Amygdala (tissue), 56 donors: ENCODE results near the gene NR2F6.

Experiments used
- DNase-seq, 56 donors: peaks; one replicate each; lab custom pipeline; 2025; lab: John Stamatoyannopoulos, UW

NR2F6 gene

DNA sequence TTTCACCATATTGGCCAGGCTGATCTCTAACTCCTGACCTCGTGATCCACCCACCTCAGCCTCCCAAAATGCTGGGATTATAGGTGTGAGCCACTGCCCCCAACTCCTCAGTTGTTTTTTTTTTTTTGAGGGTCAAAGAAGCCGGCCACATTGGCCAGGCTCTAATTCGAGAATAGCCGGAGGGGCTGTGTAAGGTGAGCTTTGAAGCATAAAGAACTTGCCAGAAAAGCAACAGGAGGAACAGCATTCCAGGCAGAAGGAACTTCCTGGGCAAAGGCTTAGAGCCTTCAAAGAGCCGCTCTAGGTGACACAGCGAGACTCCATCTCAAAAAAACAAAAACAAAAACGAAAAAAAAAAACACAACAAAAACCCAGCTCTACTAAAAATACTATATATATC, 20.3 kb upstream of the NR2F6 start:
- DNase-seq, result no peak

- DNase-seq, result no peak
These were observed 18.9 kb upstream of the NR2F6 start, which contains the start of gene USHBP1 for GRCh38 chr19:17264641-17264979. USHBP1 (minus strand) TSS chr19:17264745; CDS start chr19:17264299, 446 bp downstream.

GRCh38 chr19:17263712-17264640, 18.3 kb upstream of the NR2F6 start:
- DNase-seq, result no peak

DNA sequence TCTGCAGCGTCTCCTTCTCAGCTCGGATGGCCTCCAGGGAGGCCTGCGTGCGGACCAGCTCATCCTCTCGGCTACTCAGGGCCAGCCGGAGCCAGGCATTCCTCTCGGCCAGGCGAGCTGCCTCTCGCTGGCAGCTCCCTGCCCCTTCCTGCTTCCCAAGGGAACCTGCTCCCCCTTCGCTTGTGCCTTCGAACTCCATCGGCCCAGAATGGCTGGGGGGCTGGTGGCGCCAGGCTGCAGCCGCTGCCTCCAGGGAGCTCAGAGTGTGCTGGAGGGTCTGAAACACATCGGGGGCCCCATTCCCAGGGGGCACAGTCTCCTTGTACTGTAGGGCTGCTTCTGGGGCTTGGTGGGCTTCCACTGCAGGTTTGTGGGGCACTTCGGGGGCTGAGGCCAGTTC, 16.8 kb upstream of the NR2F6 start:
- DNase-seq, result no peak

- DNase-seq, result peak in 30 of 56 donors; percentile 4 to 72 (median 22)
These were observed 15.2 kb upstream of the NR2F6 start for GRCh38 chr19:17260842-17261325.

DNA sequence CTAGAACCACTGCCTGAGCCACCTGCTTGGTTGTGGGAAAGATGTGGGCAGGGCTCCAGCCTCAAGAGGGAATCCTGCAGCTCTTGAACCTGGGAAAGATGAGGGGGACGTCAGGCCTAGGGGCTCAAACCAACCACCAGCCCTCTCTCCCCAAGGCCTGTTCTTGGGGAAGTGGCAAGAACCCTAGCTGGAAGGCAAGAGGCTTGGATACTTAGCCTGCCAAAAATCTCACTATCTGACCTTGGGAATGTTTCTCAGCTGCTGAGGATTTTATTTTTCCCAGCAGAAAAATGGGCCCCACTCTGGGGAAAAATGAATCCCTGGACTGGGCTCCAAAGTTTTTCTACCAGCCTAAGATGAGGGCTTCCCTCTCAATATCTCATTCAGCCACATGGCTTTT, 14.2 kb upstream of the NR2F6 start:
- no peak for DNase-seq

DNA sequence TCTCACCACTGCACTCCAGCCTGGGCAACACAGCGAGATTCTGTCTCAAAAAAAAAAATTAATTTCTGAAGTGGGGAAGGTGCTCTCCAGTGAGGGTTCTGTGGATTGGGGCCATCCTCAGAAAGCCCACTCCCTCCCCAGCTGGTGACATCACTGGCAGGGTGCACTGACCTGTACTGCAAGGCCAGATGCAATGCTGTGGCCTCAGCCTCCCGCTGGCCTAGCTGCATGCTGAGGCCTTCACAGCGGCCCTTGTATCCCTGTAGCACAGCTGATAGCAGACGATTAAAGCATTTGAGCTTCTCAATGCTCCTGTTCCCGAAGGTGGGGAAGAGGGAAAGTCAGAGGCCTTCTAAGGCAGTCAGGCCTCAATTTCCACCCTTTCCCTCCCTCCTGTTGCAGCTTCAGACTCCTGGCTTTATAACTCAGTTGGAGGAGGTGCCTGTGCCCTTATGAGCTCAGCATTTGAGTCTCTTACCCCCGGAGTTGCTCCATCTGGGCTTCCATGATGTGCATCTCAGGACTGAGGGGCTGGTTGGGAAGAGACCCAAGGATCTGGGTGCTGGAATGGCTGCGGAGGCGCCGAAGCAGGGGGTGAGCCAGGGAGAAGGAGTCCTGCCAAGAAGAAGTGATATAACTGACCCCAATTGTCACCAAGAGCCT, 13.5 kb upstream of the NR2F6 start:
- no peak for DNase-seq

GRCh38 chr19:17256130-17256529, 10.4 kb upstream of the NR2F6 start:
- no peak for DNase-seq

DNA sequence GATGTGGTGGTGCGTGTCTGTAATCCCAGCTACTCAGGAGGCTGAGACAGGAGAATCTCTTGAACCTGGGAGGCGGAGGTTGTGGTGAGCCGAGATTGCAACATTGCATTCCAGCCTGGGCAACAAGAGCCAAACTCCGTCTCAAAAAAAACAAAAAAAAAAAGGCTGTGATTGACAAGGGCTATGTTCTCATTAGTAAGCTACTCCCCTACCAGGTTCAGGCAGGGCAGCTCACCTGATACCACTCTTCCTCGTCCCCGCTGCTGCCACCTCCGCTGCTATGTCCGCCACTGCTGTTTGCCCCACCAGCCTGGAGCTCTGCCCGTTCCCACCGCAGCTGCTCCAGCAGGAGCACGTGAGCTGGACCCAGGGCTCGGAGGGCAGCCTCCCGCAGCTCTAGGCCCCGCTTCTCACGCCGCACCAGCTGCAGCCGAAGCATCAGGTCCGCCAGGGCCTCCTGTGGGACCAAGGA, 9.5 kb upstream of the NR2F6 start:
- DNase-seq, result no peak

DNA sequence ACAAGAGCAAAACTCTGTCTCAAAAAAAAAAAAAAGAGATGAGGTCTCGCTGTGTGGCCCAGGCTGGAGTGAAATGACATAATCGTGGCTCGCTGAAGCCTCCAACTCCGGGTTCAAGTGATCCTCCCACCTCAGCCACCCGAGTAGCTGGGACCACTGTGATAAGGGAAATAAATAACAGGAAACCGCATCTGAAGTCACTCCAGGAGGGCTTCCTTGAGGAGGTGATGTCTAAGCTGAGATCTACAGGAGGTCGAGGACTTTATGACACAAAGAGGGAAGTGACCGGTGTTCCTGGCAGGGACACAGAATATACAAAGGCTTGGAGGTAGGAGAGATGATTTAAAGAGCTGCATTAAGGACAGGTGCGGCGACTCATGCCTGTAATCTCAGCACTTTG, 8.9 kb upstream of the NR2F6 start:
- DNase-seq, result no peak

- no peak for DNase-seq
These were observed 4.3 kb upstream of the NR2F6 start for GRCh38 chr19:17249887-17250548.

- DNase-seq, result no peak
These were observed 2.5 kb upstream of the NR2F6 start for GRCh38 chr19:17248011-17248776.

DNA sequence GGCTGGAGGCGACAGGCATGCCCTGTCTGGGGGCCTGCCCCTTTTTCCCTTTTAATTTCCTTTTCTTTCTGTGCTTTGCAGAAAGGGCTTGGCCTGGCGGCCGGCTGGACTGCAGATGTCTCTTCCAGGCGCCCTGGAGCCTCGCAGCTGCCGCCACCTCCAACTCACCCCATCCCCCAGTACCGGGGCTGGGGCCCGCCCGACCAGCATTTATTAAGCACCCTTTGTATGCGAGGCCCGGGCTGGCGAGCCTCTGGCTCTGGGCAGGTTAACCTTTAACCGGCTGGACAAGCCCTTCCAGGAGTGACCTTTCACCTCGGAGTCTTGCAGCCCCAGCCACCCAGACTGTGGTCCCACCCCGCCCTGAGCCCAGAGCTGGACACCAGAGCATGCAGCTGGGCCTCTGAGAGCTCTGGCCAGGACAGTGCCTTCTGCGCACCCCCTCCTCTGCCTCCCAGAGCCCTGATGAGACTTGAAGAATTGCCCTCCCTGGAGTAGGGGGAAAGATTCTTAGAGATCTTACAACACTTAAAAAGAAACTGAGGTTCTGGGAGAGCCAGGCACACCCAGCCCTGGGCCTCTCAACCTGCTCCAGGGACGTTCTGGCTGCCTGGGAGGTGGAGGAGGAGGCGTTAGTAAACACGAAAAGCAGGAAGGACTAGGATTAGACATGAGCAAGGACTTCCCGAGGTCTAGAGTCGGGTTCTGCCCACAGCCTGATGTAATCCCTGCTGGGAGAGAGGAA, 1.1 kb upstream of the NR2F6 start:
- DNase-seq, result peak in 7 of 56 donors; percentile 15 to 51 (median 38)

DNA sequence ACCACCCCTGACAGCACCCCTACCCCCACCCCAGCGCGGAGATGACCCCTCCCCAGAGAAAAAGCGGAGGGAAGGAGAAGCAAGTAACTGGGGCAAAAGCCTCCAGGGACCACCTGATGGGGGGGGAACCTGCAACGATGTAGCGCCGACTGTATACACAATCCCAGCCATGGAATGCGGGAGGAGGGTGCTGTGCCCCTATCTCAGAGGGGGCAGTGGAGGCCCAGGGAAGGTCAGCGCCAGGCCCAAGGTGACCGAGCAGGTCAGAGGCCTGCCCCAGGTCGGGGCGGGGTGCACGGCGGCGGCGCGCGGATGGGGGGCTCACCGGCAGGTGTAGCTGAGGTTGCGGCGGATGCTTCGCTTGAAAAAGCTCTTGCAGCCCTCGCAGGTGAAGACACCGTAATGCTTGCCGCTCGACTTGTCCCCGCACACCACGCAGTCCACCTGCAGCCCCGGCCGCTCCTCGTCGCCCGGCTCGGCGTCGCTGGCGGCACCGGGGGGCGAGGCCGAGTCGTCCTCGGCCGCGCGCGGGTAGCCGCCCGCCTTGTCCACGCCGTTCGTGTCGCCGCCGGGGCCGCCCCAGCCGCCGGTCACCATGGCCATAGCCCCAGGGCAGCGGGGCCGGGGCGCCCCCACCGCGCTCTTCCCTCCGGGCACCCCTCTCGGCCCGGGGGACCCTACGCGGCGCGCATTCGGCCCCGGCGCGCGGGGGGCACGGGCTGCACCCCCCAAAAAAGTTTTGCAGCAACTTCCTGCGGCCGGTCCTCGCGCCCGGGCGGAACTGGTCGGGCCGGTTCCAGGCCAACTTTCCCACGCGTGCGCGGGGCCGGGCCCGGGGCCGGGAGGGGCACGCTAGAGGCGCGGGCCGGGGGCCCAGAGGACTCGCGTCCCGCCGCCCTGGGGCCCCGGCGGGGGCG, 843 bp downstream of the NR2F6 start:
- peak in 3 of 56 donors; percentile 21 to 26 (median 24) for DNase-seq

DNA sequence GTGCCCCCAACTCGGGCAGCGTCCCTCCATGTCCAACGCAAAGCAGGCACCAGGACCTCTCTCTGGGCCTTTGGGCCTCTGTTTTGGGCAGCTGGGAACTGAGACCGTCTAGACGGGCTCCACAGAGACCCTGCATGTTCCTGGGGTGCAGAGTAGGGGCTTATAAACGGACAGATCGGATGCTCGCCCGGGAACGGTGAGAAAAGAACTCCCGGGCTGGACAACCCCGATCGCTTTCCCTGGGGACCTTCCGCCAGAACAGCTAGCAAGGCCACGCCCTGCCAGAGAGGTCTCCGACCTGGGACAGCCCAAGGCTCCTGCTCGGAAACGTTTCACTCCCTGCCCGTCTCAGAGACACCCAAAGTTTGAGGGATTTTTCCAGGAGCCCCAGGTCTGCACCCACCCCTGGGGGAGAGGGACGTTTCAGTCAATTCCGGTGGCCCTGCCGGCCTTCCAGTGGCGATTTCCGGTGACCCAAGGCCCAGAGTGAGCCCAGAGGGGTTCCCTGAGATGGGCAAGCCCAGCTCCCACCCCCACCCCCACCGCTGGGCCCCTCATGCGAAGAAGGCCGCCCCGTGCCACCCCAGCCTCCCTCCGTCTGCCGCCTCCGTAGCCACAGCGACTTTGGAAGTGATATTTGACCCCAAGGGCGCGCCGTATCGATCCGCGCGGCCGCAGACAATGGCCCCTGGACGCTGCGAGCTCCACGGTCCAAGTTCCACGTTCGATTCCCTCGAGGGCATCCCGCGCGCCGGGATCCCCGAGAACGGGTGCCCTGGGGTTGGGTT, 1.7 kb downstream of the NR2F6 start:
- DNase-seq, result peak in 5 of 56 donors; percentile 16 to 37 (median 28)

- DNase-seq, result peak in 1 of 56 donors; percentile 6
These were observed 2.4 kb downstream of the NR2F6 start for GRCh38 chr19:17243211-17243829.
